ENCODE results near the gene SETD7. TPM values are rescaled to one million over a fixed set of nuclear protein-coding genes. Genes with fewer than 3 reads are reported as not detected.

SETD7 gene
- total and polyA plus RNA-seq, 2 of the 8 experiments (the other 6 are each of a cell fraction or from before 2014, with no cell fraction given), result 1.5 to 4.6 TPM

DNA sequence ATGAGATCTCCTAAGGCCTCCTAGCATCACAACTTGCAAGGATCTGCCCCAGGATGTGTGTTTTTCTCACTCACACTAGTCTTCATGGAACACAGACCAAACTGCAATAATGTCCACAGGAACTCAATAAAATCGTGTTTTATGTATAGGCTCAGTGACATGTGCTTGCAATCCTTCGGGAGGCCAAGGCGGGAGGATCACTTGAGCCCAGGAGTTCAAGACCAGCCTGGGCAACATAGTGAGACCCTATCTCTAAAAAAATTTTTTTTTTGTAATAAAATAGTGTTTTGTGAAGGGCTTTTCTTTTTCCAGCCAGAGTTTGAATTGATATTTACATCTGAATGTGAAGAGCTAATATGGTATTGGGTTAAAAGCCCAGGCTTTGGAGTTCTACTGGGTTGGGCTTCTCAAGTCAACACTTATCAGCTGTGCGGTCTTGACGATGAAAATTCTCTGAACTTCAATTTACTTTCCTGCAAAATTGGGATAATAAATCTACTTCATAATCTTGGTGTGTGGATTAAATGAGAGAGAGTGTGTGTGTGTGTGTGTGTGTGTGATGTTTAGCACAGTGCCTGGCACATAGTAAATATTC lies 38.7 kb upstream of the SETD7 start:
- Histone ChIP-seq H3K4me3 (ENCODE audit: extremely low read depth in 1 of 4, insufficient read depth in 2 of 4, low read depth in 3 of 4, low read length in 4 of 4) (no peak overlapping the region), H3K23ac (ENCODE audit: insufficient read length) (no peak overlapping the region), H3K23me2 (ENCODE audit: low read depth, low read length) (no peaks in the 10 kb centered on the region), H4K20me1 (replicated peaks in 1 of 2; ENCODE audit: control insufficient read depth in 1 of 2, insufficient read depth in 2 of 2, low read length in 2 of 2) (no peaks in the 10 kb centered on the region), H3K14ac (ENCODE audit: insufficient read length) (no peak overlapping the region), H4K91ac (replicated peaks; ENCODE audit: insufficient read length, low read length) (no peak overlapping the region), H2BK20ac (ENCODE audit: low read length) (no peak overlapping the region), H2BK120ac (replicated peaks; ENCODE audit: low read depth, low read length) (no peak overlapping the region), H3K18ac (ENCODE audit: extremely low read depth, low read length) (no peak overlapping the region), H3K4me2 (ENCODE audit: insufficient read depth in 1 of 2, low read depth in 2 of 2, low read length in 2 of 2) (no peak overlapping the region), H2BK12ac (ENCODE audit: low read depth, low read length) (no peak overlapping the region), H3K79me2 (ENCODE audit: control insufficient read depth in 1 of 2, insufficient read depth in 2 of 2, low read length in 2 of 2) (no peaks in the 10 kb centered on the region), H4K8ac (ENCODE audit: extremely low read depth, insufficient read depth, low read length) (no peak overlapping the region), H2BK15ac (ENCODE audit: low read length) (no peak overlapping the region), H2AK5ac (ENCODE audit: low read depth, low read length) (no peak overlapping the region), H4K5ac (ENCODE audit: insufficient read length, low read depth, low read length) (no peak overlapping the region), H3K27me3 (replicated peaks in 1 of 4; ENCODE audit: control insufficient read depth in 3 of 4, extremely low read depth in 1 of 4, insufficient read depth in 3 of 4, low read length in 3 of 4) (no peaks in the 10 kb centered on the region; a peak in 1 of 7 replicates), H3K4ac (replicated peaks; ENCODE audit: insufficient read length, low read depth, low read length) (no peak overlapping the region), H3K56ac (replicated peaks; ENCODE audit: insufficient read length, low read depth, low read length) (no peak overlapping the region), H3K9me3 (ENCODE audit: insufficient read depth in 2 of 2, low read depth in 1 of 2, low read length in 1 of 2) (no peaks in the 10 kb centered on the region), H3K9ac (replicated peaks in 1 of 4; ENCODE audit: extremely low read depth in 1 of 4, low read depth in 3 of 4, low read length in 3 of 4) (no peak overlapping the region), H2BK5ac (ENCODE audit: low read depth, low read length) (no peak overlapping the region), H3K79me1 (ENCODE audit: low read depth, low read length) (no peaks in the 10 kb centered on the region), H2AFZ (ENCODE audit: low read length) (no peak overlapping the region), H3K36me3 (ENCODE audit: control insufficient read depth in 2 of 4, insufficient read depth in 4 of 4, low read length in 3 of 4) (no peaks in the 10 kb centered on the region), H3K27ac (ENCODE audit: low read depth, low read length) (no peak overlapping the region), H3K4me1 (replicated peaks in 1 of 4; ENCODE audit: control insufficient read depth in 3 of 4, insufficient read depth in 4 of 4, low read length in 3 of 4) (no peaks in the 10 kb centered on the region)
- CTCF ChIA-PET (ENCODE audit: partially characterized antibody), result interaction anchor here (0.7 to 13.0 kb wide), 5 partner anchors 10 to 63 kb away, joined by 3 to 318 read pairs (median 4); no protein-coding TSS in a partner anchor
- 88% methylated on average over 5 of the region's 5 CpGs; no CpG with 5 or more reads in 1 of the 2 experiments for WGBS, 2 experiments (ENCODE audit: extremely low coverage in 1 of 2, insufficient coverage in 1 of 2, insufficient read length in 1 of 2, insufficient replicate concordance in 2 of 2, low coverage in 1 of 2, low lambda C conversion rate in 2 of 2, missing lambda C conversion rate in 1 of 2)
- DNase-seq (ENCODE audit: low read depth in 1 of 2, low spot score in 2 of 2), result no peak
- FAIRE-seq, result no peak
- POLR2A ChIA-PET (ENCODE audit: partially characterized antibody), result no interaction called here
- no peak for TF ChIP-seq JUND (IDR thresholded peaks at IDR 0.05; ENCODE audit: low read length)
- no peak for TF ChIP-seq RXRA (IDR thresholded peaks at IDR 0.05; ENCODE audit: insufficient read depth, low read depth, low read length)
- TF ChIP-seq KDM1A (IDR thresholded peaks at IDR 0.05; ENCODE audit: borderline replicate concordance, low read length), result no peak
- TF ChIP-seq HDAC6 (IDR thresholded peaks at IDR 0.05; ENCODE audit: low read depth, low read length), result no peak
- no peak for TF ChIP-seq ASH2L (IDR thresholded peaks at IDR 0.05; ENCODE audit: low read length)
- TF ChIP-seq, protein P1, sequence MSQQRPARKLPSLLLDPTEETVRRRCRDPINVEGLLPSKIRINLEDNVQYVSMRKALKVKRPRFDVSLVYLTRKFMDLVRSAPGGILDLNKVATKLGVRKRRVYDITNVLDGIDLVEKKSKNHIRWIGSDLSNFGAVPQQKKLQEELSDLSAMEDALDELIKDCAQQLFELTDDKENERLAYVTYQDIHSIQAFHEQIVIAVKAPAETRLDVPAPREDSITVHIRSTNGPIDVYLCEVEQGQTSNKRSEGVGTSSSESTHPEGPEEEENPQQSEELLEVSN (IDR thresholded peaks at IDR 0.05), result no peak
- no peak for TF ChIP-seq RAD21 (IDR thresholded peaks at IDR 0.05 in 1 of 2, conservative IDR thresholded peaks at IDR 0.05 in 1 of 2; ENCODE audit: low read depth in 2 of 2, low read length in 2 of 2)
- no peak for TF ChIP-seq KDM5A (IDR thresholded peaks at IDR 0.05; ENCODE audit: low read length)
- TF ChIP-seq GABPA (IDR thresholded peaks at IDR 0.05; ENCODE audit: borderline replicate concordance, insufficient read depth, low read length), result no peak
- no peak for TF ChIP-seq TBP (IDR thresholded peaks at IDR 0.05; ENCODE audit: low read depth, low read length)
- no peak for TF ChIP-seq CHD2 (IDR thresholded peaks at IDR 0.05; ENCODE audit: low read length)
- TF ChIP-seq RFX5 (IDR thresholded peaks at IDR 0.05; ENCODE audit: borderline replicate concordance, low read depth, low read length), result no peak
- no peak for TF ChIP-seq BCL11A (IDR thresholded peaks at IDR 0.05; ENCODE audit: low read depth in 2 of 2, low read length in 2 of 2)

Data from H1 (cell line).